Neuronal stem cell (in vitro differentiated cells): ENCODE measurements around the gene PDZRN3.

Source experiments
- DNase-seq: peaks from one replicate; pipeline ENCODE4 v3.0.0-alpha.2; 2013; ENCODE audit warnings: low spot score
- H2AFZ ChIP-seq: one replicate; pipeline ENCODE4 v1.6.1; 2013; ENCODE audit warnings: mild to moderate bottlenecking, low read length, inconsistent platforms
- H2AK5ac ChIP-seq: 2 replicates; pipeline ENCODE4 v1.6.1; 2013; ENCODE audit warnings: low read depth, mild to moderate bottlenecking, inconsistent platforms, low read length, moderate library complexity, mixed read lengths
- H2BK120ac ChIP-seq: 2 replicates; pipeline ENCODE4 v1.6.1; 2013; ENCODE audit warnings: low read depth, mild to moderate bottlenecking, inconsistent platforms, low read length, moderate library complexity, mixed read lengths
- H2BK12ac ChIP-seq: one replicate; pipeline ENCODE4 v1.6.1; 2013; ENCODE audit warnings: low read length, inconsistent platforms
- H2BK15ac ChIP-seq: 2 replicates; pipeline ENCODE4 v1.6.1; 2013; ENCODE audit warnings: mild to moderate bottlenecking, low read length, inconsistent platforms, mixed read lengths
- H2BK5ac ChIP-seq: one replicate; pipeline ENCODE4 v1.6.1; 2013; ENCODE audit warnings: inconsistent platforms, mild to moderate bottlenecking, low read length, moderate library complexity
- H3K14ac ChIP-seq: one replicate; pipeline ENCODE4 v1.6.1; 2013; ENCODE audit warnings: low read length, inconsistent platforms
- H3K18ac ChIP-seq: 2 replicates; pipeline ENCODE4 v1.6.1; 2013; ENCODE audit warnings: low read length, inconsistent platforms
- H3K23ac ChIP-seq: 2 replicates; pipeline ENCODE4 v1.6.1; 2013; ENCODE audit warnings: low read depth, mild to moderate bottlenecking, mixed read lengths, low read length, inconsistent platforms; ENCODE audit not compliant: poor library complexity
- H3K27ac ChIP-seq: replicated peaks from 3 replicates; pipeline ENCODE4 v1.5.1; 2013; ENCODE audit warnings: low read length, inconsistent platforms
- H3K27me3 ChIP-seq, 3 experiments: 2 replicates each; pipeline ENCODE4 v1.6.1; 2013; ENCODE audit warnings: low read length in 3 of 3, mild to moderate bottlenecking in 2 of 3, inconsistent platforms in 1 of 3, low read depth in 1 of 3, mixed read lengths in 1 of 3, moderate library complexity in 1 of 3; ENCODE audit not compliant: control insufficient read depth in 3 of 3, insufficient read depth in 3 of 3
- H3K36me3 ChIP-seq, 2 donors: replicated peaks in 1 of 2; 2 replicates each; pipeline ENCODE4 v1.6.1; 2013; ENCODE audit warnings: low read length in 2 of 2; ENCODE audit not compliant: control insufficient read depth in 2 of 2, insufficient read depth in 2 of 2
- H3K4ac ChIP-seq: 2 replicates; pipeline ENCODE4 v1.6.1; 2013; ENCODE audit warnings: inconsistent platforms, mild to moderate bottlenecking, low read length, moderate library complexity
- H3K4me1 ChIP-seq, 2 donors: 1 replicate in 1 of 2; 2 replicates in 1 of 2; pipeline ENCODE4 v1.6.1; 2013; ENCODE audit warnings: low read length in 2 of 2, low read depth in 1 of 2; ENCODE audit not compliant: control insufficient read depth in 2 of 2, insufficient read depth in 1 of 2
- H3K4me2 ChIP-seq: one replicate; pipeline ENCODE4 v1.6.1; 2013; ENCODE audit warnings: mild to moderate bottlenecking, low read length, inconsistent platforms; ENCODE audit not compliant: insufficient read depth, poor library complexity, severe bottlenecking
- H3K4me3 ChIP-seq, 2 donors: 2 replicates each; pipeline ENCODE4 v1.5.1; 2013; ENCODE audit warnings: low read length in 2 of 2, mild to moderate bottlenecking in 2 of 2, inconsistent platforms in 1 of 2, moderate library complexity in 1 of 2
- H3K79me1 ChIP-seq: one replicate; pipeline ENCODE4 v1.6.1; 2013; ENCODE audit warnings: low read depth, mild to moderate bottlenecking, inconsistent platforms, low read length, moderate library complexity
- H3K9ac ChIP-seq: one replicate; pipeline ENCODE4 v1.6.1; 2013; ENCODE audit warnings: mild to moderate bottlenecking, low read depth, low read length, inconsistent platforms; ENCODE audit not compliant: poor library complexity
- H3K9me3 ChIP-seq, 2 donors: replicated peaks in 1 of 2; 2 replicates each; pipeline versions ENCODE3 to v1.6.1; 2013; ENCODE audit warnings: low read length in 2 of 2, mild to moderate bottlenecking in 2 of 2, inconsistent platforms in 1 of 2, low read depth in 1 of 2, mixed read lengths in 1 of 2, moderate library complexity in 1 of 2; ENCODE audit not compliant: control insufficient read depth in 2 of 2, insufficient read depth in 1 of 2
- H4K8ac ChIP-seq: one replicate; pipeline ENCODE4 v1.6.1; 2013; ENCODE audit warnings: low read depth, mild to moderate bottlenecking, inconsistent platforms, low read length, moderate library complexity
- H4K91ac ChIP-seq: one replicate; pipeline ENCODE4 v1.6.1; 2013; ENCODE audit warnings: low read length, low read depth, mild to moderate bottlenecking, inconsistent platforms; ENCODE audit not compliant: poor library complexity
- WGBS, 2 donors: extraction: QIAGEN DNeasy Blood & Tissue Kit; methylation state at CpG; one replicate each; pipeline ENCODE4 v1.1.7; 2013; ENCODE audit warnings: missing lambda C conversion rate in 2 of 2, mixed read lengths in 1 of 2; ENCODE audit not compliant: insufficient read length in 2 of 2, insufficient replicate concordance in 1 of 2; ENCODE audit errors: extremely low coverage in 2 of 2; 5-methylcytosine and 5-hydroxymethylcytosine counted together

PDZRN3 gene

GRCh38 chr3:73380735-73381532 lies 243.8 kb downstream of the PDZRN3 start:
- Histone ChIP-seq H3K4me3 (no peak overlapping the region), H3K4me1 (peaks cover 5 to 10% of the 10 kb centered on the region in 2 donors), H3K23ac (no peak overlapping the region), H3K4me2 (no peak overlapping the region), H4K91ac (no peak overlapping the region), H4K8ac (no peak overlapping the region), H3K4ac (no peak overlapping the region), H3K36me3 (peaks cover 2 to 46% of the 10 kb centered on the region in 2 donors), H3K9me3 (peaks cover 0 to 1% of the 10 kb centered on the region in 2 donors), H3K27ac (no peak overlapping the region), H2BK5ac (no peak overlapping the region), H3K27me3 (no peaks in the 10 kb centered on the region), H3K79me1 (no peaks in the 10 kb centered on the region), H3K14ac (no peak overlapping the region), H2BK12ac (no peak overlapping the region), H2BK15ac (no peak overlapping the region), H3K18ac (no peak overlapping the region), H3K9ac (no peak overlapping the region), H2BK120ac (no peak overlapping the region), H2AFZ (no peak overlapping the region), H2AK5ac (no peak overlapping the region)
- no peak for DNase-seq
- no CpG with 5 or more reads among the region's 15 CpGs for WGBS, 2 donors

- no peak overlapping the region for H3K18ac ChIP-seq
- H3K36me3 ChIP-seq, result peaks cover 0 to 31% of the 10 kb centered on the region in 2 donors
- H3K14ac ChIP-seq, result no peak overlapping the region
- H3K4me1 ChIP-seq, result peaks cover 3 to 10% of the 10 kb centered on the region in 2 donors
- H2BK12ac ChIP-seq, result no peak overlapping the region
- H4K91ac ChIP-seq, result no peak overlapping the region
- H4K8ac ChIP-seq, result no peak overlapping the region
- H3K27ac ChIP-seq, result no peak overlapping the region
- DNase-seq, result no peak
- no peak overlapping the region for H3K23ac ChIP-seq
- no peaks in the 10 kb centered on the region for H3K27me3 ChIP-seq
- no peak overlapping the region for H2BK15ac ChIP-seq
- H2AFZ ChIP-seq, result no peak overlapping the region
- H3K79me1 ChIP-seq, result no peaks in the 10 kb centered on the region
- no peak overlapping the region for H3K9ac ChIP-seq
- H2AK5ac ChIP-seq, result no peak overlapping the region
- peaks cover 1 to 4% of the 10 kb centered on the region in 2 donors for H3K9me3 ChIP-seq
- no CpG with 5 or more reads among the region's 2 CpGs for WGBS, 2 donors
- no peak overlapping the region for H3K4me2 ChIP-seq
- no peak overlapping the region for H2BK120ac ChIP-seq
- H2BK5ac ChIP-seq, result no peak overlapping the region
- H3K4me3 ChIP-seq, result no peak overlapping the region
- H3K4ac ChIP-seq, result no peak overlapping the region
These were observed 245.3 kb downstream of the PDZRN3 start for GRCh38 chr3:73379465-73379864.

- H3K18ac ChIP-seq, result no peak overlapping the region
- no peaks in the 10 kb centered on the region for H3K27me3 ChIP-seq
- H2BK120ac ChIP-seq, result no peak overlapping the region
- peak overlapping the region; percentile 65 for H3K27ac ChIP-seq
- H3K9ac ChIP-seq, result no peak overlapping the region
- H4K8ac ChIP-seq, result no peak overlapping the region
- no peak overlapping the region for H3K14ac ChIP-seq
- peaks cover 0 to 7% of the 10 kb centered on the region in 2 donors for H3K9me3 ChIP-seq
- no peak overlapping the region for H4K91ac ChIP-seq
- H2AFZ ChIP-seq, result no peak overlapping the region
- no peak overlapping the region for H2BK12ac ChIP-seq
- no peak overlapping the region for H3K4me2 ChIP-seq
- no peak overlapping the region for H3K4me3 ChIP-seq
- peaks cover 3 to 10% of the 10 kb centered on the region in 2 donors for H3K4me1 ChIP-seq
- WGBS, 2 donors, result no CpG with 5 or more reads among the region's 2 CpGs
- no peak overlapping the region for H3K4ac ChIP-seq
- no peaks in the 10 kb centered on the region for H3K79me1 ChIP-seq
- peaks cover 0 to 18% of the 10 kb centered on the region in 2 donors for H3K36me3 ChIP-seq
- H2BK15ac ChIP-seq, result no peak overlapping the region
- no peak for DNase-seq
- no peak overlapping the region for H2AK5ac ChIP-seq
- H3K23ac ChIP-seq, result no peak overlapping the region
- H2BK5ac ChIP-seq, result no peak overlapping the region
These were observed 246.5 kb downstream of the PDZRN3 start for GRCh38 chr3:73378207-73378606.

GRCh38 chr3:73365756-73366397 lies 258.9 kb downstream of the PDZRN3 start:
- Histone ChIP-seq H3K27me3 (no peaks in the 10 kb centered on the region), H3K4me2 (no peak overlapping the region), H2AFZ (no peak overlapping the region), H3K18ac (no peak overlapping the region), H3K36me3 (no peaks in the 10 kb centered on the region), H2BK5ac (no peak overlapping the region), H2BK12ac (no peak overlapping the region), H3K4me1 (no peaks in the 10 kb centered on the region), H2BK120ac (no peak overlapping the region), H3K14ac (no peak overlapping the region), H3K9me3 (peaks cover 0 to 2% of the 10 kb centered on the region in 2 donors), H2AK5ac (no peak overlapping the region), H3K27ac (no peak overlapping the region), H3K4me3 (no peak overlapping the region), H3K4ac (no peak overlapping the region), H3K23ac (no peak overlapping the region), H2BK15ac (no peak overlapping the region), H3K9ac (no peak overlapping the region), H4K91ac (no peak overlapping the region), H4K8ac (no peak overlapping the region), H3K79me1 (no peaks in the 10 kb centered on the region)
- WGBS, 2 donors, result no CpG with 5 or more reads among the region's 12 CpGs
- DNase-seq, result no peak
